ENCODE data around the gene RPP40.

- TF ChIP-seq POLR2A (IDR thresholded peaks at IDR 0.05) (no peak), CTCF (IDR thresholded peaks at IDR 0.05) (no peak)
These were observed 41.0 kb upstream of the RPP40 start for GRCh38 chr6:5044866-5045265.
